Stimulated activated CD8-positive, alpha-beta memory T cell treated with anti-CD3 and anti-CD28 coated beads, Interleukin-15, amount 100 ng/mL, for 4 hours (primary cell): ENCODE data around the gene MPC1.

Source experiments
- DNase-seq, 2 donors: peaks; one replicate each; pipeline ENCODE4 v3.0.0-alpha.2; 2020; ENCODE audit warnings: low read depth in 2 of 2

Gene MPC1

GRCh38 chr6:166317261-166318212 is 65.2 kb downstream of the MPC1 start:
- no peak for DNase-seq

- DNase-seq: no peak
Measured at GRCh38 chr6:166315436-166315835, 67.3 kb downstream of the MPC1 start.
